Ovary (tissue), 9 donors: ENCODE data around the gene SMG6. TPM values are rescaled to one million over a fixed set of nuclear protein-coding genes. Genes with fewer than 3 reads are reported as not detected.

Experiments
- DNase-seq, 5 donors: peaks; one replicate each; pipeline ENCODE4 v3.0.0-alpha.2; 2019 to 2020
- H3K27ac ChIP-seq, 2 donors: fragments of 200-600 bp; one replicate each; pipeline versions ENCODE4 v1.5.1 to v1.8.0; 2019 to 2022
- H3K27me3 ChIP-seq: fragments of 200-600 bp; one replicate; pipeline ENCODE4 v1.8.0; 2022
- H3K36me3 ChIP-seq: fragments of 200-600 bp; sonication (generic); one replicate; pipeline ENCODE4 v1.5.1; 2019
- H3K4me1 ChIP-seq: one replicate; pipeline ENCODE4 v1.8.1; 2013; ENCODE audit warnings: mild to moderate bottlenecking, moderate library complexity; ENCODE audit not compliant: insufficient read depth
- H3K4me3 ChIP-seq: fragments of 200-600 bp; sonication (generic); one replicate; pipeline ENCODE4 v1.5.1; 2017
- H3K9me3 ChIP-seq, 2 donors: fragments of 200-600 bp in 1 of 2; sonication (generic) in 1 of 2; one replicate each; pipeline versions ENCODE4 v1.5.1 to v1.8.1; 2013 to 2019; ENCODE audit warnings: mild to moderate bottlenecking in 1 of 2, moderate library complexity in 1 of 2
- EP300 ChIP-seq: sonication (generic); formaldehyde crosslinking; IDR thresholded peaks from one replicate; pipeline ENCODE4 v1.6.1; 2017; ENCODE audit warnings: antibody characterized with exemption
- POLR2A ChIP-seq: fragments of 450-650 bp; IDR thresholded peaks from one replicate; pipeline ENCODE4 v1.6.1; 2017; ENCODE audit warnings: antibody characterized with exemption, mild to moderate bottlenecking, moderate library complexity
- WGBS, 3 donors: extraction: QIAGEN DNeasy Blood & Tissue Kit in 1 of 3; methylation state at CpG; one replicate each; pipeline versions ENCODE4 v1.1.5 to v1.1.7; 2013 to 2017; 5-methylcytosine and 5-hydroxymethylcytosine counted together
- intact Hi-C, 4 donors: fragments of 100-400 bp; cut with DNase I; formaldehyde crosslinking; loops; one replicate each; pipeline versions ENCODE4 v1.11.0 to v1.15.1; 2022 to 2023
- polyA plus RNA-seq, 2 donors: library from polyadenylated mRNA; stranded (reverse); fragments of 200-250 nt in 1 of 2; fragments of 350-450 nt in 1 of 2; fragmentation: Illumina TruSeq in 1 of 2; extraction: RNeasy Lipid Tissue Mini Kit (QIAGEN cat#74804) in 1 of 2; gene quantifications; one replicate each; pipeline ENCODE4 v1.2.3, GENCODE V29; 2013 to 2014
- total RNA-seq, 7 donors: library from RNA; depleted of rRNA in 2 of 7; stranded (reverse); fragments of >200 nt in 2 of 7; fragmentation: NEBNext Ultra II Directional in 3 of 7; extraction: Animal tissue kit (Norgen Biotek cat#: 25700) in 3 of 7; gene quantifications; one replicate each; pipeline versions ENCODE4 v1.1.0 to v1.2.4, GENCODE V29; 2016 to 2023
- TF ChIP-seq, protein P1 (sequence below), 3 donors: fragments of 450-650 bp in 2 of 3; fragments of 200-600 bp in 1 of 3; IDR thresholded peaks; one replicate each; pipeline versions ENCODE4 v1.5.1 to v1.8.0; 2016 to 2022; ENCODE audit warnings: antibody characterized with exemption in 3 of 3, mild to moderate bottlenecking in 1 of 3
- donor health status: DM: no; HTN: no; CAD: no; lungs with moderate emphysema.
- donor health status: DM: no; HTN: no; CAD: no.
- donor health status: Bipolar disorder and iron deficiency.
- donor health status: DM: yes; HTN: yes; CAD: no.
- donor health status: DM: no; HTN: no; CAD: no.
- donor health status: DM: yes; HTN: yes; CAD: no.

Gene SMG6
- total and polyA plus RNA-seq, 9 donors, result 33.8 to 66.0 (median 51.0) TPM

DNA sequence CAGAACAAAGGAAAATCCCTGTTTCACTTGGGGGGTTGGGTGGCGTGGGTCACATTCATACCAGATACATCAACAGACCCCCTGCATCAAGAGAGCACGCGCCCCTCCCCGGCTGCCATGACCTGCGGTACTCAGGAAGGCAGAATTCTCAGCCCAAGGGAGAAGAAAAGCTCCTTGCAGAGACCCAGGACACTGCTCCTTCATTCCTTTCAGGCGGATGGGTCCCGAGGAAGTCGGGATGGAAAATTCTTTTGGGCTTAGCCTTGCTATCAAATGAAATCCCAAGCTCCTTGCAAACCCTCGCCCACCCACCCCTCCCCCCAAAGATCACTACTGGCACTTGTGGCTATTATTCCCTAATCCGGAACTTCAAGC lies 208.1 kb downstream of the SMG6 start:
- Histone ChIP-seq H3K4me3 (no peak overlapping the region), H3K27me3 (no peaks in the 10 kb centered on the region), H3K36me3 (no peaks in the 10 kb centered on the region), H3K9me3 (no peaks in the 10 kb centered on the region), H3K27ac (no peak overlapping the region), H3K4me1 (peaks cover 2% of the 10 kb centered on the region)
- DNase-seq, result no peak
- no peak for TF ChIP-seq POLR2A
- TF ChIP-seq, protein P1, sequence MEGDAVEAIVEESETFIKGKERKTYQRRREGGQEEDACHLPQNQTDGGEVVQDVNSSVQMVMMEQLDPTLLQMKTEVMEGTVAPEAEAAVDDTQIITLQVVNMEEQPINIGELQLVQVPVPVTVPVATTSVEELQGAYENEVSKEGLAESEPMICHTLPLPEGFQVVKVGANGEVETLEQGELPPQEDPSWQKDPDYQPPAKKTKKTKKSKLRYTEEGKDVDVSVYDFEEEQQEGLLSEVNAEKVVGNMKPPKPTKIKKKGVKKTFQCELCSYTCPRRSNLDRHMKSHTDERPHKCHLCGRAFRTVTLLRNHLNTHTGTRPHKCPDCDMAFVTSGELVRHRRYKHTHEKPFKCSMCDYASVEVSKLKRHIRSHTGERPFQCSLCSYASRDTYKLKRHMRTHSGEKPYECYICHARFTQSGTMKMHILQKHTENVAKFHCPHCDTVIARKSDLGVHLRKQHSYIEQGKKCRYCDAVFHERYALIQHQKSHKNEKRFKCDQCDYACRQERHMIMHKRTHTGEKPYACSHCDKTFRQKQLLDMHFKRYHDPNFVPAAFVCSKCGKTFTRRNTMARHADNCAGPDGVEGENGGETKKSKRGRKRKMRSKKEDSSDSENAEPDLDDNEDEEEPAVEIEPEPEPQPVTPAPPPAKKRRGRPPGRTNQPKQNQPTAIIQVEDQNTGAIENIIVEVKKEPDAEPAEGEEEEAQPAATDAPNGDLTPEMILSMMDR (IDR thresholded peaks at IDR 0.05), result no peak
- TF ChIP-seq EP300, result no peak
- intact Hi-C loops, result no loop called here
- 83 to 94% (median 90%) methylated on average over 10 of the region's 10 CpGs for WGBS, 3 donors

- H3K27me3 ChIP-seq, result no peaks in the 10 kb centered on the region
- H3K36me3 ChIP-seq, result no peaks in the 10 kb centered on the region
- no peaks in the 10 kb centered on the region for H3K9me3 ChIP-seq
- H3K27ac ChIP-seq, result no peak overlapping the region
- intact Hi-C loops, result no loop called here
- WGBS, 3 donors, result 76 to 85% (median 82%) methylated on average over 12 of the region's 12 CpGs
- no peak for DNase-seq
- TF ChIP-seq POLR2A (no peak), EP300 (no peak)
- TF ChIP-seq, protein P1 (IDR thresholded peaks at IDR 0.05), result peak in 2 of 3 donors; percentile 19 to 36
- no peak overlapping the region for H3K4me3 ChIP-seq
- peaks cover 2% of the 10 kb centered on the region for H3K4me1 ChIP-seq
Observed at GRCh38 chr17:2094891-2095535, 208.6 kb downstream of the SMG6 start.

DNA sequence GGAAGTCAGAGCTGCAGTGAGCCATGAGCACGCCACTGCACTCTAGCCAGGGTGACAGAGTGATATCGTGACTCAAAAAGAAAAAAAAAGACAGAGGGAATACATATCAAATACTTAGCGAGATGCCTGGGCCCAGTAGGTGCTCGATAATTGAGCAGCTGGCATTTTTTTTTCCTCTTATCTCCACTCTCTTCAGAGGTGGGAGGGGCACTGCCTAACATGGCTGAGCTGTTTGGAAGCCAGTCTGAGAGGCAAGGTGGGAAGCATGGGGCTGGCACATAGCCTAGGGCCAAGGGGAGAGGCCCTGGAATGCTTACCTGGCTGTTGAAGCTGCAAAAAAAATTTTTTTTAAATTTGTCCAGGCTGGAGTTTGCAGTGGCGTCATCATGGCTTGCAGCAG lies 210.2 kb downstream of the SMG6 start:
- no peak overlapping the region for H3K4me3 ChIP-seq
- peaks cover 6% of the 10 kb centered on the region for H3K4me1 ChIP-seq
- no peak overlapping the region for H3K27ac ChIP-seq
- H3K27me3 ChIP-seq, result no peaks in the 10 kb centered on the region
- DNase-seq, result peak in 1 of 5 donors; percentile 16
- WGBS, 3 donors, result 75 to 81% (median 77%) methylated on average over 5 of the region's 5 CpGs
- intact Hi-C loops, result no loop called here
- TF ChIP-seq, protein P1 (IDR thresholded peaks at IDR 0.05), result no peak
- no peak for TF ChIP-seq POLR2A
- TF ChIP-seq EP300, result no peak
- no peaks in the 10 kb centered on the region for H3K36me3 ChIP-seq
- H3K9me3 ChIP-seq, result no peaks in the 10 kb centered on the region

GRCh38 chr17:2092253-2092652 lies 211.3 kb downstream of the SMG6 start:
- H3K36me3 ChIP-seq, result no peaks in the 10 kb centered on the region
- H3K4me1 ChIP-seq, result peaks cover 7% of the 10 kb centered on the region
- H3K27ac ChIP-seq, result no peak overlapping the region
- TF ChIP-seq POLR2A (no peak), EP300 (no peak)
- TF ChIP-seq, protein P1 (IDR thresholded peaks at IDR 0.05), result no peak
- intact Hi-C loops, result no loop called here
- no peaks in the 10 kb centered on the region for H3K9me3 ChIP-seq
- 80 to 92% (median 83%) methylated on average over 4 of the region's 4 CpGs for WGBS, 3 donors
- H3K4me3 ChIP-seq, result no peak overlapping the region
- H3K27me3 ChIP-seq, result no peaks in the 10 kb centered on the region
- DNase-seq, result no peak
